Liver (tissue), 3 donors: ENCODE measurements around the gene BRF1.

Experiments
- EGR1 ChIP-seq, 2 donors: IDR thresholded peaks; 2 replicates each; pipeline ENCODE4 v1.6.1; 2016 to 2018; ENCODE audit warnings: antibody characterized with exemption in 2 of 2, low read depth in 2 of 2
- GABPA ChIP-seq, 2 donors: IDR thresholded peaks in 1 of 2; conservative IDR thresholded peaks in 1 of 2; 2 replicates each; pipeline ENCODE4 v1.6.1; 2016; ENCODE audit warnings: antibody characterized with exemption in 2 of 2, mild to moderate bottlenecking in 1 of 2, moderate library complexity in 1 of 2
- JUND ChIP-seq, 2 donors: IDR thresholded peaks; 2 replicates each; pipeline ENCODE4 v1.6.1; 2016; ENCODE audit warnings: antibody characterized with exemption in 2 of 2
- RAD21 ChIP-seq, 2 donors: IDR thresholded peaks; 2 replicates each; pipeline ENCODE4 v1.6.1; 2016; ENCODE audit warnings: antibody characterized with exemption in 2 of 2, mild to moderate bottlenecking in 2 of 2
- RXRA ChIP-seq, 2 donors: IDR thresholded peaks; 2 replicates each; pipeline ENCODE4 v1.6.1; 2017 to 2018; ENCODE audit warnings: antibody characterized with exemption in 2 of 2, mild to moderate bottlenecking in 1 of 2
- SP1 ChIP-seq: IDR thresholded peaks from 2 replicates; pipeline ENCODE4 v1.6.1; 2018; ENCODE audit warnings: antibody characterized with exemption, mild to moderate bottlenecking
- TAF1 ChIP-seq: conservative IDR thresholded peaks from 2 replicates; pipeline ENCODE4 v1.6.1; 2016; ENCODE audit warnings: antibody characterized with exemption, mild to moderate bottlenecking
- YY1 ChIP-seq: IDR thresholded peaks from 2 replicates; pipeline ENCODE4 v1.6.1; 2016; ENCODE audit warnings: antibody characterized with exemption, mild to moderate bottlenecking
- TF ChIP-seq, protein P1 (sequence below): fragments of 150-350 bp; IDR thresholded peaks from 2 replicates; pipeline ENCODE4 v1.5.1; 2017; ENCODE audit warnings: improper control_type of control experiment, low read depth, low read length; ENCODE audit not compliant: missing input control
- TF ChIP-seq, protein P2 (sequence below): IDR thresholded peaks from 2 replicates; pipeline ENCODE4 v1.6.1; 2016; ENCODE audit warnings: antibody characterized with exemption, mild to moderate bottlenecking
- TF ChIP-seq, protein P3 (sequence below): IDR thresholded peaks from 2 replicates; pipeline ENCODE4 v1.6.1; 2016; ENCODE audit warnings: antibody characterized with exemption
- TF ChIP-seq, protein P4 (sequence below): IDR thresholded peaks from 2 replicates; pipeline ENCODE4 v1.6.1; 2016; ENCODE audit warnings: antibody characterized with exemption
- donor health status: healthy.
- donor health status: healthy.

DNA sequence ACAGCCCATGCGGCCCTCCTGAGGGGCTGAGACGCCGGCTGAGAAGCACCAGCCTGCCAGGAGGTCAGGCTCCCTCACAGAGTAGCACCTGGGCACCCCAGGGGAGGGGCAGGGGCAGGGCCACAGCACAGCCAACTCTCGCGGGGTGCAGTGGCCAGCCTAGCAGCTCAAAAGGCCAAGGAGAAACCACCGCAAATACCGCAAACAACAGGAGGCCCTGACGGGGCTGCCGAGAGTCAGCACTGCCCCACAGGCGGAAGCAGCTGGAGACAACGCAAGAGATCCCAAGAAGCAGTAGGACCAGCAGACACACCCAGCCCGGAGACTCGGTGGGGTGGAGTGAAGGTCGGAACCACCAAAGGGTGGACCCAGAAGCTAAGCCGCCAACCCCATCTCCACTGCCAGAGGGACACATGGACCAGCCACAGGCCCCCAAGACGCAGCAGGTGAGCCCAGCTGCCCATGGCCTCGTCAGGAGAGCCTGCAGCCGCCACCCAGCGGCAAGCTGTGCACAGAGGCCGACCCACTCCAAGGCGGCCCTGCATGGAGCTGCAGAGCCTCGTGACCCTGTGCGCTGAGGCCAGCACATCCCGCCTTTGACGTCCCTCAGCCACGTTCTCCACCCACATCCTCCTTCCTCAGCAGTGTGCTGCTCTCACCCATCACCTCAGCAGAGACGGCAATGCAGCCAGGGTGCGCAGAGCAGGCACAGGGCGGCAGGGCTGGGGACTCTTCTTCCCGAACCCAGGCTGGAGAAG is 84.1 kb downstream of the BRF1 start:
- TF ChIP-seq EGR1 (IDR thresholded peaks at IDR 0.05; ENCODE audit: low read depth in 2 of 2) (no peak), YY1 (no peak), RXRA (IDR thresholded peaks at IDR 0.05) (no peak), GABPA (IDR thresholded peaks at IDR 0.05 in 1 of 2, conservative IDR thresholded peaks at IDR 0.05 in 1 of 2) (no peak), RAD21 (IDR thresholded peaks at IDR 0.05) (no peak), SP1 (no peak), TAF1 (no peak), JUND (IDR thresholded peaks at IDR 0.05) (no peak)
- TF ChIP-seq, protein P1, sequence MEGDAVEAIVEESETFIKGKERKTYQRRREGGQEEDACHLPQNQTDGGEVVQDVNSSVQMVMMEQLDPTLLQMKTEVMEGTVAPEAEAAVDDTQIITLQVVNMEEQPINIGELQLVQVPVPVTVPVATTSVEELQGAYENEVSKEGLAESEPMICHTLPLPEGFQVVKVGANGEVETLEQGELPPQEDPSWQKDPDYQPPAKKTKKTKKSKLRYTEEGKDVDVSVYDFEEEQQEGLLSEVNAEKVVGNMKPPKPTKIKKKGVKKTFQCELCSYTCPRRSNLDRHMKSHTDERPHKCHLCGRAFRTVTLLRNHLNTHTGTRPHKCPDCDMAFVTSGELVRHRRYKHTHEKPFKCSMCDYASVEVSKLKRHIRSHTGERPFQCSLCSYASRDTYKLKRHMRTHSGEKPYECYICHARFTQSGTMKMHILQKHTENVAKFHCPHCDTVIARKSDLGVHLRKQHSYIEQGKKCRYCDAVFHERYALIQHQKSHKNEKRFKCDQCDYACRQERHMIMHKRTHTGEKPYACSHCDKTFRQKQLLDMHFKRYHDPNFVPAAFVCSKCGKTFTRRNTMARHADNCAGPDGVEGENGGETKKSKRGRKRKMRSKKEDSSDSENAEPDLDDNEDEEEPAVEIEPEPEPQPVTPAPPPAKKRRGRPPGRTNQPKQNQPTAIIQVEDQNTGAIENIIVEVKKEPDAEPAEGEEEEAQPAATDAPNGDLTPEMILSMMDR: no peak
- TF ChIP-seq, protein P2, sequence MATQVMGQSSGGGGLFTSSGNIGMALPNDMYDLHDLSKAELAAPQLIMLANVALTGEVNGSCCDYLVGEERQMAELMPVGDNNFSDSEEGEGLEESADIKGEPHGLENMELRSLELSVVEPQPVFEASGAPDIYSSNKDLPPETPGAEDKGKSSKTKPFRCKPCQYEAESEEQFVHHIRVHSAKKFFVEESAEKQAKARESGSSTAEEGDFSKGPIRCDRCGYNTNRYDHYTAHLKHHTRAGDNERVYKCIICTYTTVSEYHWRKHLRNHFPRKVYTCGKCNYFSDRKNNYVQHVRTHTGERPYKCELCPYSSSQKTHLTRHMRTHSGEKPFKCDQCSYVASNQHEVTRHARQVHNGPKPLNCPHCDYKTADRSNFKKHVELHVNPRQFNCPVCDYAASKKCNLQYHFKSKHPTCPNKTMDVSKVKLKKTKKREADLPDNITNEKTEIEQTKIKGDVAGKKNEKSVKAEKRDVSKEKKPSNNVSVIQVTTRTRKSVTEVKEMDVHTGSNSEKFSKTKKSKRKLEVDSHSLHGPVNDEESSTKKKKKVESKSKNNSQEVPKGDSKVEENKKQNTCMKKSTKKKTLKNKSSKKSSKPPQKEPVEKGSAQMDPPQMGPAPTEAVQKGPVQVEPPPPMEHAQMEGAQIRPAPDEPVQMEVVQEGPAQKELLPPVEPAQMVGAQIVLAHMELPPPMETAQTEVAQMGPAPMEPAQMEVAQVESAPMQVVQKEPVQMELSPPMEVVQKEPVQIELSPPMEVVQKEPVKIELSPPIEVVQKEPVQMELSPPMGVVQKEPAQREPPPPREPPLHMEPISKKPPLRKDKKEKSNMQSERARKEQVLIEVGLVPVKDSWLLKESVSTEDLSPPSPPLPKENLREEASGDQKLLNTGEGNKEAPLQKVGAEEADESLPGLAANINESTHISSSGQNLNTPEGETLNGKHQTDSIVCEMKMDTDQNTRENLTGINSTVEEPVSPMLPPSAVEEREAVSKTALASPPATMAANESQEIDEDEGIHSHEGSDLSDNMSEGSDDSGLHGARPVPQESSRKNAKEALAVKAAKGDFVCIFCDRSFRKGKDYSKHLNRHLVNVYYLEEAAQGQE: no peak
- TF ChIP-seq, protein P3, sequence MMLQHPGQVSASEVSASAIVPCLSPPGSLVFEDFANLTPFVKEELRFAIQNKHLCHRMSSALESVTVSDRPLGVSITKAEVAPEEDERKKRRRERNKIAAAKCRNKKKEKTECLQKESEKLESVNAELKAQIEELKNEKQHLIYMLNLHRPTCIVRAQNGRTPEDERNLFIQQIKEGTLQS: no peak
- TF ChIP-seq, protein P4, sequence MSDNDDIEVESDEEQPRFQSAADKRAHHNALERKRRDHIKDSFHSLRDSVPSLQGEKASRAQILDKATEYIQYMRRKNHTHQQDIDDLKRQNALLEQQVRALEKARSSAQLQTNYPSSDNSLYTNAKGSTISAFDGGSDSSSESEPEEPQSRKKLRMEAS: no peak
